Gastroesophageal sphincter (tissue), 4 donors: ENCODE data around the gene KCNIP3. TPM values are rescaled to one million over a fixed set of nuclear protein-coding genes. Genes with fewer than 3 reads are reported as not detected.

Source experiments
- ATAC-seq: fragments of 150-250 bp; one replicate; pipeline ENCODE4 v1.9.1; 2016; ENCODE audit warnings: mild to moderate bottlenecking, moderate library complexity
- H3K27ac ChIP-seq, 4 donors: fragments of 200-600 bp; sonication (generic) in 3 of 4; 1 replicate in 3 of 4; 2 replicates in 1 of 4; pipeline ENCODE4 v1.5.1; 2016 to 2019
- H3K27me3 ChIP-seq: fragments of 200-600 bp; sonication (generic); one replicate; pipeline ENCODE4 v1.5.1; 2019
- H3K36me3 ChIP-seq, 2 donors: fragments of 200-600 bp; sonication (generic); one replicate each; pipeline ENCODE4 v1.5.1; 2019; ENCODE audit warnings: control low read depth in 1 of 2
- H3K4me1 ChIP-seq, 3 donors: fragments of 200-600 bp; sonication (generic); 1 replicate in 2 of 3; 2 replicates in 1 of 3; pipeline ENCODE4 v1.5.1; 2016 to 2019; ENCODE audit warnings: control low read depth in 2 of 3
- H3K4me3 ChIP-seq, 2 donors: fragments of 200-600 bp; sonication (generic); one replicate each; pipeline ENCODE4 v1.5.1; 2019; ENCODE audit warnings: mild to moderate bottlenecking in 1 of 2, moderate library complexity in 1 of 2
- H3K9me3 ChIP-seq, 3 donors: fragments of 200-600 bp; sonication (generic); one replicate each; pipeline ENCODE4 v1.5.1; 2017 to 2019; ENCODE audit warnings: control low read depth in 2 of 3
- CTCF ChIP-seq, 4 experiments: fragments of 200-600 bp in 2 of 4; fragments of 450-650 bp in 2 of 4; sonication (generic) in 1 of 4; IDR thresholded peaks; one replicate each; pipeline ENCODE4 v1.5.1; 2017 to 2019; ENCODE audit warnings: antibody characterized with exemption in 4 of 4, mild to moderate bottlenecking in 2 of 4, moderate library complexity in 2 of 4
- EP300 ChIP-seq: sonication (generic); formaldehyde crosslinking; IDR thresholded peaks from one replicate; pipeline ENCODE4 v1.6.1; 2017; ENCODE audit warnings: antibody characterized with exemption, mild to moderate bottlenecking
- POLR2A ChIP-seq, 2 donors: fragments of 450-650 bp; IDR thresholded peaks; one replicate each; pipeline ENCODE4 v1.6.1; 2017; ENCODE audit warnings: antibody characterized with exemption in 2 of 2, mild to moderate bottlenecking in 2 of 2, moderate library complexity in 1 of 2
- POLR2AphosphoS5 ChIP-seq: sonication (generic); formaldehyde crosslinking; IDR thresholded peaks from one replicate; pipeline ENCODE4 v1.6.1; 2017; ENCODE audit warnings: antibody characterized with exemption
- WGBS, 2 donors: methylation state at CpG; one replicate each; pipeline ENCODE4 v1.1.5; 2018; ENCODE audit warnings: low coverage in 1 of 2; 5-methylcytosine and 5-hydroxymethylcytosine counted together
- total RNA-seq, 4 donors: library from RNA; depleted of rRNA; stranded (reverse); fragments of >200 nt; gene quantifications; one replicate each; pipeline ENCODE4 v1.1.0, GENCODE V29; 2016

The KCNIP3 gene
- total RNA-seq, 4 donors from 2014 or later, result 14.4 to 41.4 (median 20.0) TPM

- 82% methylated on average over 3 of the region's 5 CpGs; no CpG with 5 or more reads in 1 of the 2 donors for WGBS, 2 donors
- no peaks in the 10 kb centered on the region for H3K4me1 ChIP-seq
- peaks cover 0 to 11% of the 10 kb centered on the region in 2 donors for H3K36me3 ChIP-seq
- TF ChIP-seq POLR2A (IDR thresholded peaks at IDR 0.05) (no peak), EP300 (no peak), POLR2AphosphoS5 (no peak), CTCF (IDR thresholded peaks at IDR 0.05) (no peak)
- no peak overlapping the region for H3K27ac ChIP-seq
- ATAC-seq, result no peak
- no peaks in the 10 kb centered on the region for H3K27me3 ChIP-seq
- H3K9me3 ChIP-seq, result peaks cover 0 to 28% (median 0%) of the 10 kb centered on the region in 3 donors
- no peak overlapping the region for H3K4me3 ChIP-seq
These were observed 9.3 kb upstream of the KCNIP3 start for GRCh38 chr2:95287806-95288205.

GRCh38 chr2:95289253-95289652, 7.9 kb upstream of the KCNIP3 start:
- no peaks in the 10 kb centered on the region for H3K4me1 ChIP-seq
- H3K36me3 ChIP-seq, result peaks cover 0 to 11% of the 10 kb centered on the region in 2 donors
- no peak for ATAC-seq
- no peak for TF ChIP-seq POLR2AphosphoS5
- TF ChIP-seq CTCF (IDR thresholded peaks at IDR 0.05), result no peak
- TF ChIP-seq EP300, result no peak
- no peak for TF ChIP-seq POLR2A (IDR thresholded peaks at IDR 0.05)
- no peak overlapping the region for H3K4me3 ChIP-seq
- no peaks in the 10 kb centered on the region for H3K27me3 ChIP-seq
- peaks cover 0 to 28% (median 0%) of the 10 kb centered on the region in 3 donors for H3K9me3 ChIP-seq
- H3K27ac ChIP-seq, result no peak overlapping the region
- 68% methylated on average over 5 of the region's 7 CpGs; no CpG with 5 or more reads in 1 of the 2 donors for WGBS, 2 donors

GRCh38 chr2:95291222-95291621, 5.9 kb upstream of the KCNIP3 start:
- H3K4me3 ChIP-seq, result no peak overlapping the region
- peaks cover 0 to 28% (median 0%) of the 10 kb centered on the region in 3 donors for H3K9me3 ChIP-seq
- H3K27me3 ChIP-seq, result no peaks in the 10 kb centered on the region
- H3K4me1 ChIP-seq, result peaks cover 0 to 5% (median 0%) of the 10 kb centered on the region in 3 donors
- ATAC-seq, result no peak
- TF ChIP-seq EP300, result no peak
- TF ChIP-seq POLR2A (IDR thresholded peaks at IDR 0.05), result no peak
- no peak overlapping the region for H3K27ac ChIP-seq
- H3K36me3 ChIP-seq, result peaks cover 0 to 11% of the 10 kb centered on the region in 2 donors

GRCh38 chr2:95292623-95293260, 4.4 kb upstream of the KCNIP3 start:
- Histone ChIP-seq H3K36me3 (peaks cover 0 to 11% of the 10 kb centered on the region in 2 donors), H3K27me3 (no peaks in the 10 kb centered on the region), H3K9me3 (peaks cover 0 to 28% (median 0%) of the 10 kb centered on the region in 3 donors), H3K4me3 (no peak overlapping the region), H3K27ac (no peak overlapping the region), H3K4me1 (peaks cover 0 to 18% (median 0%) of the 10 kb centered on the region in 3 donors)
- 90% methylated on average over 9 of the region's 9 CpGs; no CpG with 5 or more reads in 1 of the 2 donors for WGBS, 2 donors
- TF ChIP-seq POLR2AphosphoS5, result no peak
- no peak for TF ChIP-seq POLR2A (IDR thresholded peaks at IDR 0.05)
- TF ChIP-seq CTCF (IDR thresholded peaks at IDR 0.05), result no peak
- TF ChIP-seq EP300, result no peak
- no peak for ATAC-seq

GRCh38 chr2:95294579-95295250, 2.4 kb upstream of the KCNIP3 start:
- WGBS, 2 donors, result 80 to 86% methylated on average over 1 of the region's 19 CpGs
- ATAC-seq, result no peak

More at GRCh38 chr2:95294579-95295250, 2.4 kb upstream of the KCNIP3 start:
- TF ChIP-seq POLR2A (IDR thresholded peaks at IDR 0.05) (no peak), POLR2AphosphoS5 (no peak), EP300 (no peak), CTCF (IDR thresholded peaks at IDR 0.05) (no peak)
- Histone ChIP-seq H3K4me1 (peaks cover 0 to 18% (median 0%) of the 10 kb centered on the region in 3 donors), H3K27ac (no peak overlapping the region), H3K4me3 (no peak overlapping the region), H3K27me3 (peaks cover 4% of the 10 kb centered on the region), H3K36me3 (peaks cover 0 to 8% of the 10 kb centered on the region in 2 donors), H3K9me3 (peaks cover 0 to 27% (median 0%) of the 10 kb centered on the region in 3 donors)
